ENCODE data around the gene DUSP12. TPM values are rescaled to one million over a fixed set of nuclear protein-coding genes. Genes with fewer than 3 reads are reported as not detected.

DUSP12 gene
- total and polyA plus RNA-seq, 2 donors (not counting 1 experiment from before 2014, with no cell fraction given) = 29.5 to 41.9 TPM

- H3K79me2 ChIP-seq (ENCODE audit: control insufficient read depth, insufficient read depth, low read length) = peaks cover 36% of the 10 kb centered on the region
- POLR2A ChIA-PET = interaction anchor here (0.6 to 1.8 kb wide), 4 partner anchors 21 to 140 kb away, joined by 5 to 15 read pairs (median 7); no protein-coding TSS in a partner anchor
- no peak overlapping the region for H2AFZ ChIP-seq (ENCODE audit: insufficient read depth, low read depth, low read length, poor library complexity, severe bottlenecking)
- H3K9me3 ChIP-seq (ENCODE audit: control extremely low read depth in 1 of 3, control insufficient read depth in 2 of 3, insufficient read depth in 1 of 3, low read length in 2 of 3) = peaks cover 0 to 4% (median 0%) of the 10 kb centered on the region in 3 donors
- H3K4me1 ChIP-seq (ENCODE audit: control insufficient read depth in 2 of 2, insufficient read depth in 2 of 2, low read length in 2 of 2) = peaks cover 50 to 55% of the 10 kb centered on the region in 2 donors
- peak overlapping the region in 2 of 5 experiments; percentile 22 to 31 for H3K4me3 ChIP-seq (ENCODE audit: control extremely low read depth in 1 of 5, extremely low read depth in 1 of 5, insufficient read depth in 1 of 5, low read depth in 2 of 5, low read length in 4 of 5)
- H3K27me3 ChIP-seq (replicated peaks in 1 of 4; ENCODE audit: control extremely low read depth in 1 of 4, control insufficient read depth in 3 of 4, insufficient read depth in 4 of 4, low read length in 3 of 4) = no peaks in the 10 kb centered on the region
- peak; percentile 88 for DNase-seq
- H3K4me3 Mint-ChIP-seq = peak overlapping the region; percentile 79
- peaks cover 18% of the 10 kb centered on the region for H3K4me1 Mint-ChIP-seq
- H3K9me3 Mint-ChIP-seq (ENCODE audit: insufficient read depth) = no peaks in the 10 kb centered on the region
- peaks cover 12% of the 10 kb centered on the region for H4K20me1 ChIP-seq (ENCODE audit: control insufficient read depth, insufficient read depth, low read length, poor library complexity, severe bottlenecking)
- CTCF ChIA-PET = interaction anchor here (0.7 to 6.8 kb wide), 6 partner anchors 22 to 93 kb away, joined by 3 to 85 read pairs (median 4); no protein-coding TSS in a partner anchor
- no CpG with 5 or more reads among the region's 4 CpGs for WGBS (ENCODE audit: insufficient coverage)
- H3K27me3 Mint-ChIP-seq = no peaks in the 10 kb centered on the region
- peak overlapping the region; percentile 76 for H3K4me2 ChIP-seq (replicated peaks; ENCODE audit: low read depth, low read length, poor library complexity, severe bottlenecking)
- peak; percentile 84 for ATAC-seq (ENCODE audit: low read depth)
- H3K36me3 ChIP-seq (replicated peaks in 1 of 2; ENCODE audit: control extremely low read depth in 1 of 2, control insufficient read depth in 1 of 2, extremely low read depth in 1 of 2, insufficient read depth in 2 of 2, low read length in 1 of 2) = peaks cover 0 to 5% of the 10 kb centered on the region in 2 experiments
- H3K27ac ChIP-seq (ENCODE audit: low read length in 2 of 2) = peak overlapping the region; percentile 80 to 81
- H3K27ac Mint-ChIP-seq = no peak overlapping the region
- no peak overlapping the region for H3K9ac ChIP-seq (ENCODE audit: low read length)
- TF ChIP-seq CTCF (IDR thresholded peaks at IDR 0.05) (no peak), EZH2 (IDR thresholded peaks at IDR 0.05; ENCODE audit: borderline replicate concordance, insufficient read depth, low read depth, low read length, poor library complexity, severe bottlenecking) (no peak)
- intact Hi-C loops (cut with micrococcal nuclease) = loop anchor here (1.0 kb wide), 2 partner anchors 35 to 93 kb away; no protein-coding TSS in a partner anchor
These were observed 44.0 kb upstream of the DUSP12 start for GRCh38 chr1:161705537-161705936.

GRCh38 chr1:161706113-161706481 is 43.5 kb upstream of the DUSP12 start:
- H3K27me3 ChIP-seq (replicated peaks in 1 of 4; ENCODE audit: control extremely low read depth in 1 of 4, control insufficient read depth in 3 of 4, insufficient read depth in 4 of 4, low read length in 3 of 4) = no peaks in the 10 kb centered on the region
- H3K9ac ChIP-seq (ENCODE audit: low read length) = no peak overlapping the region
- Mint-ChIP-seq H3K27ac (no peak overlapping the region), H3K9me3 (ENCODE audit: insufficient read depth) (no peaks in the 10 kb centered on the region), H3K4me1 (peaks cover 22% of the 10 kb centered on the region), H3K4me3 (peak overlapping the region; percentile 79), H3K27me3 (no peaks in the 10 kb centered on the region)
- no peak for TF ChIP-seq EZH2 (IDR thresholded peaks at IDR 0.05; ENCODE audit: borderline replicate concordance, insufficient read depth, low read depth, low read length, poor library complexity, severe bottlenecking)
- no peak for TF ChIP-seq CTCF (IDR thresholded peaks at IDR 0.05)
- ChIA-PET CTCF (interaction anchor here (1.6 to 6.8 kb wide), 5 partner anchors 12 to 94 kb away, joined by 3 to 85 read pairs (median 10); no protein-coding TSS in a partner anchor), POLR2A (interaction anchor here (1.6 to 3.1 kb wide), 4 partner anchors 12 to 20 kb away, joined by 6 to 46 read pairs (median 12); partner anchors contain the start of gene FCRLB)
- intact Hi-C loops (cut with micrococcal nuclease) = no loop called here
- peaks cover 56 to 61% of the 10 kb centered on the region in 2 donors for H3K4me1 ChIP-seq (ENCODE audit: control insufficient read depth in 2 of 2, insufficient read depth in 2 of 2, low read length in 2 of 2)
- ATAC-seq (ENCODE audit: low read depth) = no peak
- H3K27ac ChIP-seq (ENCODE audit: low read length in 2 of 2) = peak overlapping the region; percentile 80 to 81
- H2AFZ ChIP-seq (ENCODE audit: insufficient read depth, low read depth, low read length, poor library complexity, severe bottlenecking) = no peak overlapping the region
- H3K4me3 ChIP-seq (ENCODE audit: control extremely low read depth in 1 of 5, extremely low read depth in 1 of 5, insufficient read depth in 1 of 5, low read depth in 2 of 5, low read length in 4 of 5) = peak overlapping the region in 1 of 5 experiments; percentile 69
- H3K4me2 ChIP-seq (replicated peaks; ENCODE audit: low read depth, low read length, poor library complexity, severe bottlenecking) = peak overlapping the region; percentile 76
- WGBS (ENCODE audit: insufficient coverage) = 94% methylated on average over 3 of the region's 3 CpGs
- H3K79me2 ChIP-seq (ENCODE audit: control insufficient read depth, insufficient read depth, low read length) = peaks cover 41% of the 10 kb centered on the region
- peaks cover 0 to 4% (median 0%) of the 10 kb centered on the region in 3 donors for H3K9me3 ChIP-seq (ENCODE audit: control extremely low read depth in 1 of 3, control insufficient read depth in 2 of 3, insufficient read depth in 1 of 3, low read length in 2 of 3)
- peaks cover 0 to 11% of the 10 kb centered on the region in 2 experiments for H3K36me3 ChIP-seq (replicated peaks in 1 of 2; ENCODE audit: control extremely low read depth in 1 of 2, control insufficient read depth in 1 of 2, extremely low read depth in 1 of 2, insufficient read depth in 2 of 2, low read length in 1 of 2)
- no peak for DNase-seq
- H4K20me1 ChIP-seq (ENCODE audit: control insufficient read depth, insufficient read depth, low read length, poor library complexity, severe bottlenecking) = peaks cover 16% of the 10 kb centered on the region

All from B cell (primary cell).